HG03457 (cell line): ENCODE data around the gene GPC5.

Experiments
- ATAC-seq: cut with Tn5 transposase; IDR thresholded peaks from one replicate; pipeline ENCODE4 v1.9.1; 2021; ENCODE audit warnings: moderate number of reproducible peaks; ENCODE audit not compliant: unreplicated experiment

Gene GPC5

GRCh38 chr13:91704398-91704797, 306.0 kb downstream of the GPC5 start:
- no peak for ATAC-seq

GRCh38 chr13:91708558-91708957, 310.1 kb downstream of the GPC5 start:
- no peak for ATAC-seq

GRCh38 chr13:91709180-91709579, 310.8 kb downstream of the GPC5 start:
- ATAC-seq, result no peak

GRCh38 chr13:91710733-91711132, 312.3 kb downstream of the GPC5 start:
- no peak for ATAC-seq

GRCh38 chr13:91714855-91715254, 316.4 kb downstream of the GPC5 start:
- ATAC-seq, result no peak

GRCh38 chr13:91716436-91717065, 318.1 kb downstream of the GPC5 start:
- no peak for ATAC-seq

GRCh38 chr13:91719033-91719432, 320.6 kb downstream of the GPC5 start:
- no peak for ATAC-seq

- no peak for ATAC-seq
Measured at GRCh38 chr13:91721413-91721812, 323.0 kb downstream of the GPC5 start.

- no peak for ATAC-seq
Measured at GRCh38 chr13:91722267-91722884, 324.0 kb downstream of the GPC5 start.

- ATAC-seq, result no peak
Measured at GRCh38 chr13:91724591-91724990, 326.2 kb downstream of the GPC5 start.

GRCh38 chr13:91725646-91726045, 327.2 kb downstream of the GPC5 start:
- ATAC-seq, result no peak

- no peak for ATAC-seq
Measured at GRCh38 chr13:91726671-91727070, 328.2 kb downstream of the GPC5 start.

- no peak for ATAC-seq
Measured at GRCh38 chr13:91729859-91730258, 331.4 kb downstream of the GPC5 start.

GRCh38 chr13:91739751-91740150, 341.3 kb downstream of the GPC5 start:
- no peak for ATAC-seq

GRCh38 chr13:91740756-91741155, 342.3 kb downstream of the GPC5 start:
- ATAC-seq, result no peak

GRCh38 chr13:91741925-91742324, 343.5 kb downstream of the GPC5 start:
- no peak for ATAC-seq

- ATAC-seq, result no peak
Measured at GRCh38 chr13:91744284-91744683, 345.9 kb downstream of the GPC5 start.

GRCh38 chr13:91745967-91746366, 347.5 kb downstream of the GPC5 start:
- no peak for ATAC-seq

GRCh38 chr13:91747186-91747585, 348.8 kb downstream of the GPC5 start:
- ATAC-seq, result no peak

- no peak for ATAC-seq
Measured at GRCh38 chr13:91748416-91749089, 350.1 kb downstream of the GPC5 start.

GRCh38 chr13:91758724-91759123, 360.3 kb downstream of the GPC5 start:
- no peak for ATAC-seq

- ATAC-seq, result no peak
Measured at GRCh38 chr13:91762957-91763356, 364.5 kb downstream of the GPC5 start.
